Hematopoietic multipotent progenitor cell (in vitro differentiated cells): ENCODE data around the gene NTSR1. TPM values are rescaled to one million over a fixed set of nuclear protein-coding genes. Genes with fewer than 3 reads are reported as not detected.

ENCODE experiments used
- DNase-seq, 3 donors: peaks; one replicate each; pipeline ENCODE4 v3.0.0-alpha.2; 2011 to 2015; ENCODE audit warnings: low read depth in 2 of 3, low spot score in 2 of 3
- total RNA-seq: library from RNA; depleted of rRNA; stranded (reverse); fragments of >200 nt; gene quantifications from one replicate; pipeline ENCODE4 v1.2.3, GENCODE V29; 2012

Gene NTSR1
- total RNA-seq, 1 donor, result 0.27 TPM

- DNase-seq, result no peak
These were observed 89.3 kb downstream of the NTSR1 start for GRCh38 chr20:62797671-62798532.

GRCh38 chr20:62799036-62799435 is 90.4 kb downstream of the NTSR1 start:
- DNase-seq, result no peak

GRCh38 chr20:62799459-62799858 is 90.8 kb downstream of the NTSR1 start:
- no peak for DNase-seq

- no peak for DNase-seq
These were observed 91.2 kb downstream of the NTSR1 start for GRCh38 chr20:62799873-62800272.

- DNase-seq, result no peak
These were observed 92.0 kb downstream of the NTSR1 start for GRCh38 chr20:62800314-62801259.

- no peak for DNase-seq
These were observed 92.8 kb downstream of the NTSR1 start for GRCh38 chr20:62801284-62802010.

GRCh38 chr20:62802026-62802712 is 93.5 kb downstream of the NTSR1 start:
- DNase-seq, result no peak

- DNase-seq, result peak in 1 of 3 donors; percentile 70
These were observed 95.5 kb downstream of the NTSR1 start for GRCh38 chr20:62804021-62804626.

GRCh38 chr20:62804627-62805154 is 96.1 kb downstream of the NTSR1 start, which contains the start of gene OGFR:
TSS of gene OGFR (plus strand) at chr20:62804835. CDS start at chr20:62804860, 25 bp downstream.
- peak; percentile 60 to 76 (median 75) for DNase-seq

GRCh38 chr20:62805155-62805710 is 96.6 kb downstream of the NTSR1 start:
- DNase-seq, result no peak

GRCh38 chr20:62805711-62806382 is 97.2 kb downstream of the NTSR1 start:
- DNase-seq, result no peak

- DNase-seq, result no peak
These were observed 97.9 kb downstream of the NTSR1 start for GRCh38 chr20:62806383-62807050.

- DNase-seq, result no peak
These were observed 99.0 kb downstream of the NTSR1 start for GRCh38 chr20:62807444-62808210.

- DNase-seq, result peak; percentile 54 to 71 (median 59)
These were observed 99.7 kb downstream of the NTSR1 start for GRCh38 chr20:62808211-62808865.

- no peak for DNase-seq
These were observed 101.1 kb downstream of the NTSR1 start for GRCh38 chr20:62809530-62810428.

GRCh38 chr20:62811320-62811719 is 102.7 kb downstream of the NTSR1 start:
- no peak for DNase-seq
